ENCODE results near the gene AUTS2.

AUTS2 gene

DNA sequence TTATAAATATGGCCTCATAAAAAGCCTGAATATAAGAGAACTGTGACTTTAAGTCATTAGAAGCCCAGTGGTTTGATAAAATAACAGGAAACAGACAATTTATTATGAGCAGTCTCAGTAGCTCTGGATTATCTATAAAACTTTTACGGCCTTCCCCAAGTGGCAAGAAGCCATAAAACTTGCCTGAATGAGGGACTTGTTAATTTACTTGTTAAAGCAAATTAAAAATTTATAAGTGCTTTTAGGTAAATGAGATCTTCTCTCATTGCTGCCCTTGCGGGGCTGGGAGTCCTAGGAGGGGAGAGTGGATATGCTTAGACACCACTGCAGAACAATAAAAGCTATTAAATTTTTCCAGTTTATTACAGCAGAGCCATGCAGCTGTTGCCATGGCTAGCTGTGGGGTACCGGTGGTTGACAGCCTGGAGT lies 499.9 kb downstream of the AUTS2 start:
- DNase-seq: peak; percentile 20

DNA sequence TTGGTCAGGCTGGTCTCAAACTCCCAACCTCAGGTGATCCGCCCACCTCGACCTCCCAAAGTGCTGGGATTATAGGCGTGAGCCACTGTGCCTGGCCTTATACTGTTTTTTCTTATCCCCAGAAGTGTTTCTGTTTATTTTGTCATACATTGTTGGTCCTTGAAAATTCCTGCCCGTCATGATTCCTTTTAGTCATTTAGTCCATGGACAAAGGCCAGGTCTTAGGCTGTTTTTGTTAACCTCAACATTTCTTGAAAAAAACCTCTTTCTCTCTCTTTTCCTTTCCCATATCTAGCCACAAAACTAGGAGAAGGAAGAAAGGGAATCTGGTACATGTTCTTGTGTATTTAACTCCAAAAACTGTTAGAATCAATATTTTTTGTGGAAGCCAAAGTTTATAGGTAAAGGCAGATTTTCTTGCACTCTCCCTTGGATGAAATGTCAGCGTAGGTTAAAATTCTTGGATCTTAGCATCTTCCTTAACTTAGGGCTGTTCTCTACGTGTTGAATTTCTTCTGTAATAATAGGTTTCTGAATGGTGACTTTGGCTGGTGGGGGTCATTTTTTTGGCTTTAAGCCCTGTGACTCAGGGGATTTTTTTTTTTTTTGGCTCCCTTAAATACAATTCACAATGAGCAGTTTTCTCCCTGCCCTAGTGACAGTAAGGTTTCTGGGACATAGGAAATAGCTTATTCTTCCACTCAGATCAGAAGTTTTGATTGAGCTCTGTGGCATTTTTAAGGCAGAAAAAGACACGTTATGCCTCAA lies 500.8 kb downstream of the AUTS2 start:
- DNase-seq: peak; percentile 26

DNA sequence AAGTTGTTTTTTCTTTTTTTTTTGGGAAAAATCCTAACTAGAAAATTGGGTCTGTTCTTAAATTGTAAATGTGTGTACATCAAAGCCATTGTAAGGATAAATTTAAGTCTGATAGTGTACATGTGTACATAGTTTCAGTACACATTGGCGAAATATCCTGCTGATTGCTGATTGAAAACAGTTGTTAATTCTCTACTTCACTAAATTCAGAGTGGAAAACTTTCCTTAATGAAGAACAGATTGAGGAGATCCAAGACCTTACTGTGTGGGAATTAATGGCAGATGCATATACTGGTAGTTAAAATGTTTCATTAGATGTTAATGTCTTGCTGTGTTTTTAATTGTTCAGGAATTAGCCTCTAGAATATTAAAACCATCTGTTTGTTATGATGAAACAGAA lies 506.0 kb downstream of the AUTS2 start:
- peak; percentile 68 for DNase-seq

DNA sequence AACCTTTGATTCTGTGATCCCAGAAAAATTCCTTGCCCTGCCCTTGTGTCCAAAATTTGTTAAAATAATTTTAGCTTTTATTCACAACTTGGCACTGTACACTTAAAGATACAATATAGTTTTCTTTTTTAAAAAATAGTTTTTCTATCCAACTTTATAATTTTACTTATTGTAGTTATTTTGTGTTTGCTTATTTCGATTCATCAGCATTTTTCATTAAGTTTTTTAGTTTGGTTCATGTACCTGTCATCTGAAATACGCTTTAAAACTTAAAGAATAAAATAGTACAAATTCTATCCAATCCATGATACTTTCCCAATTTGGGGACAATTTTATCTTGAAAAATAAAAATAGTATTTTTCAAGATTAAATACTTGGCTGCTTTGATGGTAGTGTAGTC lies 514.8 kb downstream of the AUTS2 start:
- no peak for DNase-seq

DNA sequence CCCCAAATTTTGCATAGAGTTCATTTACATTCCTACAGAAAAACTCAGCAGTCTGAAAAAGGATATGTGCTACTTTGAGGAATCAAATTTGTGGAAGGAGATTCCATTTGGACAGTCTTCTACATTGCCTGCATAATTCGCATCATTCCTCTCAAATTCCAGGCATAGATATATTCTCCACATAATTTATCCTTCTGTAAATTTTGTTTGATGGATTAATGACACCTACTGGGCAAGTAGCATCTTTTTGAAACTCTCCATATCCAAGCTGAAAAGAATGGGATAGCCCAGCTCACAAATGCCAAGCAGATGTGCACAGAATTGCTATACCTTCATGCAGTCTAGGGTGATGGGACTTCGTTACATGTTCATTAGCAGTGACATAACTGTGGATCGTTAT lies 515.3 kb downstream of the AUTS2 start:
- DNase-seq: peak; percentile 78

DNA sequence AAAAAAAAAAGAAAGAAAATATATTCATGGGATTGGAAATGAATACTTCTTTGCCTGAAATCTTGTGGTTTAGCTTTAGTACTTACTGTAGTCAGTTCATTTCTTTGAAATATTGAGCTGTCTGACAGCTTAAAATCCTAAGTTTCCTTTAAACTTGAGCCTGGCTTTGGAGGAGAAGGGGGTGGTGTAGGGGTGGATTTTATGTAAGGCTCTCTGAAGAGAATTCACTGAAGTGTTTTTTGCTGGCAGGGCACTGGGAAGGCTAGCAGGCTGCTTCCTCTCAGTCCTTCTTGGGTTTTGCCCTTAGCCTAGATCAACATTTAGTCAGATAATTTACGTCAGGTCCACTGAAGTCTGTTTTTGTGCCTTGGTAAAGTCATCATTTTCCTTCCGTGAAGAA lies 516.5 kb downstream of the AUTS2 start:
- peak; percentile 30 for DNase-seq

DNA sequence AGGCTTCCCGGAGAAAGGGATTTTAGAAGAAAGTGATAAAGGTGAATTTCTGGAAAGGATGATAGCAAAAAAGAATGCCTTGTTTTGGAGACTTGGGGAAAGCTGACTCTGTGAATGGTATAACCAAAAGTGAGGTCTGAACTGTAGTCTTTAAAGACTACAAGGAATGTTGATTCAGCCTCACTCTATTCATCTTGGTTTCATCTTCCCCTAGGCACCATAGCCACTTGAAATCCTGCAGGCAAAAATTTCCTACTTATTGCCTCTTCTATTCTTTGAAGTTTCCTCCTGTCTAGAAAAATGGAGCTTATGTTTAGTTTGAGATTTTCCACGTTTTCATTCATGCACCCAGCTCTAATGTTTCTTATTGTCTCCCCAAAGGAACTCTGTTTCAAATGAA lies 518.0 kb downstream of the AUTS2 start:
- no peak for DNase-seq

DNA sequence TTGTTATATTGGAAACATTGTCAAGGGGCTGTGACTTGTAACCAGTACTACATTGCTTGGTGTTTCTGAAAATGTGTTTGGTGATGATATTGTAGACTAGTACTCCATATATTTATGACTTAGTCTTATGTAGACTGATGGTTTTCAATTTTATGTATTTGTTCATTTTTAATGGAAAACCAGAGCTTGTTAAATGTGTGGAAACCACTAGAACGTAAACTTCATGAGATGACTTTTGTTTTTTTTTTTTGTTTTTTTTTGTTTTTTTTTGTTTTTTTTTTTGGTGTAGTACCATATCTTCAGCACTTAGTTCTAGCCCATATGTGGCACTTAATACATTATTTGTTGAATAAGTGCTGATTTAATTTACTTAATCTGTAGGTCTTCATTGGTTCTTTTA lies 518.6 kb downstream of the AUTS2 start:
- no peak for DNase-seq

DNA sequence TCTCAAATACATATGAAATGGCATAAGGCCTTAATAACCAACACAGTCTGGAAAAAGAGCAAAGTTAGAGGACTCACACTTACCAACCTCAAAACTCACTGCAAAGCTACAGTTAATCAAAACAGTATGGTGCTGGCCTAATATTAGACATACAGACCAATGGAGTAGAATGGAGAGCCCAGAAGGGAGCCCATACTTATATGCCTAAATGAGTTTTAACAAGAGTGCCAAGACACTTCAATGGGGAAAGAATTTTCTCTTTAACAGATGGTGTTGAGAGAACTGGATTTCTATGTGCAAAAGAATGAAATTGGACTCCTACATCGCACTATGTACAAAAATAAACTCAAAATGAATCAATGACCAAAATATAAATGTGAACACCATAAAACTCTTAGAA lies 522.6 kb downstream of the AUTS2 start:
- no peak for DNase-seq

DNA sequence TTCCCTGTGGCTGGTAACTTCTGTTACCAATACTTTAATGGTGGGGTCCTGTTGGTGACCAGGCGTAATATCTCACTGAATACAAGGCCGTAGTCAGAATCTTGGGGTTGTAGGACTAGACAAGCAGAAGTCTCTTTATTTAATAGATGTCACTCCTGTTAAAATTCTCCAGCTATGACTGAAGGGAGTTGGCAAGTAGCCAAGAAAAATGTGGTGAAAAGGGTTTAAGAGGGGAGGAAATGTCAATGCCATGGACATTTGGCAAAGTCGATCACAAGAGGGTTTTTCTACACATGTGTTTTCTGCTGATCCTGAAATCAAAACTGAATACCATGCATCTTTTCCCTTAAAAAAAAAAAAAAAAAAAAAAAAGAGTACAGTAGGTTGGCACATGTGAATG lies 533.5 kb downstream of the AUTS2 start:
- DNase-seq: peak; percentile 47

DNA sequence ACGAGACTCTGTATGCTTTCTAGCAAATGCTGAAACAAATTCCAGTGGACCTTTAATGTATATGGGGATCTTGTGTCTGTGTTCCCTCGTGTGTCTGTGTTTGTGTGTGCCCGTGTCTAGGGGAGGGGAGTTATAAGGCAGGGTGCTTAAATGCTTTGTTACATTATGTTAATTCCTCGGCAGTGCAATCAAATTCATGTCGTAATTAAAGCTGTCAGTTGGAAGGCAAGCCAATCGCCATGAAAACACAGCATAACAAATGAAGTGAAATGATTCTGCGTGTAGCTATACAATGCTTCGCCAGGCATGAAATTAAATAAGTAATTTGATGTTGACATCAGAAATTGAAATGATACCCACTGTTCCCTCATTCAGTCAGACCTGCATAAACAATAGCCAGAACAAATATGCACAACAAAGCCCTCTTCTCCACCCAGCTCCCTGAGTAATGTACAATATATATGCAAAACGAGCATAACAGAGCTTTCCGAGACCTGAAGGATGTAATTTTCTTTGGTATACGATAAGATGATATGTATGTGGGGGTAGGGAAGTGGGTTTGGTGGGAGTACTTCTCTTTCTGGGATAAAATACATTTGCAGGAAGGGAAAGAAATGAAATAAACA lies 534.1 kb downstream of the AUTS2 start:
- no peak for DNase-seq

DNA sequence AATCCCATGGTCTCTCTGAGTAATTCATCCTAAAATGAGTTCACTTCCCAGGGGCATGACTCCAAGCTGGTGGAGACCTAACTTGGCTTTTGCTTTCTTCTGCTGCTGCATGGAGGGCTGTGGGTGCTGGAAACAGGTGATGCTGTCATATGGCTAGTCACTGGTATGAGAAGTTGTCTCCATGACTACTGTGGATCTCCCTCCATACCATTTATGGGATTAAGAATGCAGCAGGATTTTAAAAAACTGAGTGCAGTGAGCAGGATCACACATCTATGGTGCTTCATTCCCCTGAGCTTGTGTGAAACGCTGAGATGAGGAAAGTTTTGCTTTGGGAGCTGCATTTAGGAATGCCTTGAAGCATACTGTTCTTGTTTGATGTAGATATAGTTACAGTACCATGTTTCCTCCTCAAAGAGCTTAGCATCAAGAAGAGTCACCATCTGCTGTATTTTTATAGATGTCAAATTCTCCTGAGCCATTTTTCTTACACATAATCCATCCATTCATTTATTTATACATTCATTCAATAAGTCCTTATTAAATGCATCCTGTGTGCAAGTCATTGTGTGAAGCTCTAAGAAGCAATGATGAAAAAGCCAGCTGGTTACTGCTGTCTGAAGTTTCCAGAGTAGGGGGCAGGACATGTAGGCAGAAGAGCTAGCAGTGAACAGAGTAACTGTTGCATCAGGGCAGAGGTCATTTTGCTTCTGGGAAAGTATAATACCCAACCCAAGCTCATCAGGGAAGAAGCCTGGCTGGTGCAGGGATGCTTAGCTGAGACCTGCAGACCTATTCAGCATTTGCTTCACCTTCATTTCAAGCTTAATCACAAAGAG lies 534.8 kb downstream of the AUTS2 start:
- DNase-seq: peak; percentile 24

DNA sequence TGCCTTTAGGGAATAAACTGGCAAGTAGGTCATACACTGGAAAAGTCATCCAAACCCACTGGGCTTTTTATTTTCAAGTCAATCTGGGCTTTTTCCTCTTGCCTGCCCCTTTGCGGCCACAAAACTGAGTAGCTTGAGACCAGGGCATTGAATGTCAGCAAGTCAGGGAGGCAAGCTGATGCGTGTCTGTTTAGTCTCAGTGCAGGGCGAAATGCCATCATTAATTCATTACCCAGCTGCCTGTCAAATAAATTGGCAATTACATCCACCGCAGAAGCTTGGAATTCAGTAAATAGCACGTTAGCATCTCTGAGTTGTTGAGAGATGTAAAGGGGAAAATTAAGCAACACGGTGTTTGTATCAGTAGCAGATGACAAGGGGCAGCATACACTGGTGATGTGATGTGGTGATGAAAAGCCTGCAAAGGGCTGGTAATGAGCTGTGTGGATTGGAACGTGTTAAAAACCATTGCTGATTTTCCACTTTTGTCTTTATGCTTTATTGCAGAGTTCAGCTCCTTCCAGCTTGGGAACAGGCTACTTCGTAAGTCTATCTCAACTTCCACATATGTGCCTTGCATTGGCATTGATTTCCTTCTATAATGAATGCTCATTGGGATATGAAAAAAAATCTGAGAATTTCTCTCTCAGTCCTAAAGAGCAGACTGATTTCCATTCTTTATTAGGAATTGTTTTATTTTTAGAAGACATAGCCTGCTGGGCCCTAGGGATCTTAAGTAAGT lies 535.9 kb downstream of the AUTS2 start:
- DNase-seq: peak; percentile 89

DNA sequence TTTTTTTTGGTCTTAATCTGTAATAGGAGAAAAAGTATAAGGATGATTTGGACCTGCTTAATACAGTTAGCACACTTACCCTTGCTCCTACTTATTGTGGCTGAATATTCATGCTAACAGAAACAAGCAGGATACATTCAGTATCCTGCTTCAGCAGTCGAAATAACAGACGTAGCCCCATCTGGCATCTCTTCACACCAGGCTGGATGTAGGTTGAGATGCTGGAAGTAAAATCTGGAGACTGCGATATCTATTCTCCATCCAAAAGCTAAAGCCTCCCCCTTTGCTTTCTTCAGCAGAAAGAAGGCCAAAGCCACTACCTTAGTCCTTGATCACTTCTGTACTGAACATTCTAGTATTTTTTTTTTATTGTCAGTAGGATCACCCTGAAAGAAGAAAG lies 537.4 kb downstream of the AUTS2 start:
- DNase-seq: no peak

DNA sequence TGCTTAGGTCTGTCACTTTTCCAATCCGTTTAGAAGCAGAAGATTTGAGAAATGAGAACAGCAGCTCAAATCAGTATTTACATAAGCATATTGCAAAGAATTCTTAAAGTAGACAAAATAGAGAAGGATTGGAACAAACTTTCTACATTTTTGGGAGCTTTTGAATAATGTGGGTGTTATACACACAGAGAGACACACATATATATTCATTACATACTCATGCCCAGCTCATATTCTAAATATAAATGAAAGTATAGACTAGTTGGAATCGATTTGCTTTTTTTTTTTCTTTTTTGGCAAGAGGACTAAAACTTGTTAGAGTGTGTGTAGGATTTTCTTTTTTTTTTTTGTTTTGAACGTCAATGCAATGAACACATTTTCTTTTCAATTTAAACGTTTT lies 538.9 kb downstream of the AUTS2 start:
- DNase-seq: no peak

DNA sequence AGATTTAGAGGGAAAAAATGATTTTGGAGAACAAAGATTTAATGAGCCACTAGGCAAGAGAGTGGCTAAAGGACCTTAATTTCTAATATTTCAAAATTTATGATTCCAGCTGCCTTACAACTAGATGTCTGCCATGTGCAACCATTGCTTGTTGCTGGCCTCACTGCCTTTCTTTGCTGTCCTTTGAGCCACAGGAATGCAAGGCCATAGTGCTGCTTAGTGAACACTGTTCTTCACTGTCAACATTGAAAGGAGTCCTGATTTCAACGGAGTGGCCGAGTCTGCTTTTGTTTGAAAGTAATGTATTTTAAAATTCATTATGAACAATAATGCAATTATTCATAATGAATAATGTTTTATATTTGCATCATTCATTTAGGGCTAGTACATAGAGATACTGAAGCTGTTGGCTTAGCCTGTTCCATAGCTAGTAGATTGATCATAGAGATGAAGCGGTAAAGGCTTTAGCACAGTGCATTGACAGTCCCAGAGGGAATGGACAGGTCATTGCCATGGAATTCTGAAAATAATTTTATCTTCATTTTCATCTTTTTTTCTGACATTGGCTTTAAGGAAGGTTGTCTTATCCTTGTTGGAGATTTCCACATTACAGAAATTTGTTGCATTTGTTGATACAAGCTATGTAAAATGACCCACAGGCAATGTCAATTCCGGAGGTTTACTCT lies 544.1 kb downstream of the AUTS2 start:
- peak; percentile 44 for DNase-seq

DNA sequence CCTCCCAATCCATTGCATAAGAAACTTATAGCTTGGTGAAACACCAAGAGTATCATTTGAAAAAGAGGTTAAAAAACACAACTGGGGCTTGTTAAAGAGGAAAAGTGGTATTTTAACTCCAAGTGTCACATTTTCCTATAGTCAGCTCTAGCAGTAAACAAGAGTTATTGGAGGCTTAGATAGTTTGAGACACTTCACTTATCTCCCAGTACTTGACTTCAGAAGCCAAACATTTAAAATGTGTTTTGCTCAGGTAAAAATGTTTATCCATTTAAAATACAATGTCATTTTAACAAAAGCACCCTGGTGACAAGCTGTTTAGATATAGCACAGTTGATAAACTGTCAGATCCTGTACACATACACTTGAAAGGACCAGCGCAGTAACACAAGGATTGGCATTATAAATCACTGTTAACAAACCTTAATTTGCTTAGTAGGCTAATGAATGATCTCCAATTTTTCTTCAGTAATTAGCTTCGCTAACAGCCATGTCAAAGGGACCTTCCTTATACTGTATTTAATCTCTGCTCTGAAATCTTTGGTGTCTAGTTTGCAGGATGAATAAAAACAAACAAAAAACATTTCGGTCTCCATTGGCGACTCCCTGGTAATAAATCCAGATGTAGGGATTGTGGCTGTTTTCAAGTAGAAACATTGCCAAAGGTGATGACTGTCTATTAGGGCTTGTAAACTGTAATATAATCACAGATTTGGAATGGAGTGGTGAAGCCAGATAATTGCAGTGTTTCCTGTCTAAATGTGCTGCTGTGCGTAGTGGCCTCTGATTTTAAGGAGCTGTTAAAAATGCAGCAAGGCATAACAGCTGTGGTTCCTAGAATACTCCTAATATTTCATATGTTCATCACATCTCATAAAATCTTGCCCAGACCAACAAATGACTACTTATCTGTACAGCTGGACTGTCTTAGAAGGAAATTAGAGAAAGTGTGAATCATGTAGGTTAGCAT lies 545.1 kb downstream of the AUTS2 start:
- peak; percentile 88 for DNase-seq

DNA sequence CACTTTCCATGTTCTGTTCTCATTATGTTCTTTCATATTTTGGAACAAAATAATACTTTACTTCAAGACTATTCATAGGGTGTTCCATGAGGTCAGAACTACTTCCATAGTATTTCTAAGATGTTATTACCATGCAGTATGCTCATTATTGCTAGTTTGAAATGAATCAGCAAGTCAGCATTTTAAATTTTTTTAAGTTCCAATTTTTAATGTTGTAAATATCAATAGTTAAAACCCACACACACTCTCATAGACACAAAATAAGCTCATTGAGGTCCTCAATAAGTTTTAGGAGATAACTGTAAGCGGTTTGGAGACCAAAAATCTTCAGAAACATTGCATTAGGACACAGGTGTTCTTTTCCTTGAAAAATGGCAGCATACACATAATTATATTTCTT lies 550.7 kb downstream of the AUTS2 start:
- DNase-seq: no peak

DNA sequence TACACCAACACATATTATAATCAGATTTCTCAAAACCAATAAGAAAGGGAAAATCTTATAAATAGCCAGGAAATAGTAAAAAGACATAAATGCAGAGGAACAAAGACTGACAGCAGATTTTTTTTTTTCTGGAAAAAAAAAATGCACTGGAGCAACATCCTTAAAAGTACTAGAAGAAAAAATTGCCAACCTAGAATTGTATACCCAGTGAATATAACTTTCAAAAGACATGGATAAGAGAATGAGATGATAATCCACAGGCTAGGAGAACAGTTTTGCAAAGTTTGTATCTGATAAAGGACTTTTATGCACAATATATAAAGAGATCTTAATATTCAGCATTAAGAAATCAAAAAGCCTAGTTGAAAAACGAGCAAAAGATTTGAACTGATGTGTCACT lies 554.0 kb downstream of the AUTS2 start:
- no peak for DNase-seq

DNA sequence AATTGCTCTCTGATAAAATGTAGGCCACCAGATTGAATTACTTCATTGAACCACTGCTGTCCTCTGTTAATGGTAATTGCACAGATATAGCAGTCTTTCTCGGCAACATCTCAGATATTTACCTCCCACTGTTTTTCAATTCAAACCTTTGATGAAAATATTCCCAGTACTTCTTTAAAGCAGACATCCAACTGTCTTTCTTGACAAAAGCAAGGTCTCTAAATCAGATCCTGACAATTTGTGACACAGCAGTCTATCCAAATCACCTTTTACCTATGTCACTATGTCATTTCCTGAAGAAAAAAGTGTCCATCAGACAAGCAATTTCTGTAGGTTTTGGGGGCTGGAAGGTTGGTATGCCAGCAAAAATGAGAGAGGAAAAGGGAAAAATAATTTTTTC lies 555.7 kb downstream of the AUTS2 start:
- no peak for DNase-seq

DNA sequence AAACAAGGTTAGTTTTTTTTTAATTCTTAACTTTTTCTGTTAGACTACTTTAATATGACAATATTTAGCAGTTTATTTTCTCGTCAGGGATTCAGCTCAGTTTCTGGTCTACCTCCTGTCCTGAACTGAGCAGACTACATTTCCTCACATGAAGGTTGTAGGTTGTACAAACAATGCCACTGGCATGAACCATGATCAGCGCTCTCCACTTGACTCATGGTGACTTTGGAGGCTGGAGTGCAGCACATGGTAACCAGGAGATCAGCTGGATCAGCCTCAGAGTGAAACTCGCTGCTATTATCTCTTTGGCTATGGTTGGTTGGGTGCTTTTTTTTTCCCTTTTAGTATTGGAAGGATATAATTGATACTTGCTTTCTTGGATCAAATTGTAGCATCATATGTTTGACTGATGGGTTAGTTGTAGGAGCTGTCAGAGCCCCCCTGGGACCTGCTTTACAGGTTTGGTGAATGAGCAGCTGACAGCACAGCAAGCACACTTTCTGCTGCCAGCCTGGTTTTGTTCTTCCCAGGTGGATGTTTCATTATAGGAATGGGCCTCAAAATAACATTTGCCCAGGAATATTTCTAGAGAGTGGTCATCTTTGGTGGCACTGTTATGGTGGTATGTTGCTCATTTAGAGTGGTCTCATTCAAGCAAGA lies 556.4 kb downstream of the AUTS2 start:
- no peak for DNase-seq

Data from fibroblast of skin of right biceps (primary cell).